ENCODE data around the gene CFAP77.
"Not testable (repeated sequence)": the region's sequence is repeated elsewhere in the genome, so short reads cannot be mapped to it uniquely, and the experiment has no call there.

CFAP77 gene

GRCh38 chr9:132409828-132410528 is at the start of gene CFAP77:
CFAP77 (plus strand) TSS chr9:132410211; CDS start chr9:132410272, 61 bp downstream.
- peak; percentile 51 for DNase-seq

GRCh38 chr9:132364068-132364467 is 45.9 kb upstream of the CFAP77 start:
- no peak for DNase-seq

GRCh38 chr9:132365986-132366385 is 44.0 kb upstream of the CFAP77 start:
- no peak for DNase-seq

DNA sequence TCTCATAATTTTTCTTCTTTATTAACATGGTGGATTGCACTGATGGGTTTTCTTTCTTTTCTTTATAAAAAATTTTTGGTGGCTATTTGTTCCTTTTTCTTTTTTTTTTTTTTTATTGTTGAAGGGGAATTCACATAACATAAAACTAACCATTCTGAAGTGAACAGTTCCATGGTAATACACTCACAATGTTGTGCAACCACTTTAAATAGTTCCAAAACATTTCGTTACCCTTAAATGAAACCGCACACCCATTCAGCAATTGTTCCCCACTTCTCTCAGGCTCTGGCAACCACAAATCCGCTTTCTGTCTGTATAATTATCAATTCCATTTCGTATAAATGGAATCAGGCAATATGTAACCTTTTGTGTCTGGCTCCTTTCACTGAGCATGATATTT is 43.5 kb upstream of the CFAP77 start:
- no peak for DNase-seq

- DNase-seq: no peak
Measured at GRCh38 chr9:132367613-132368313, 42.2 kb upstream of the CFAP77 start.

- no peak for DNase-seq
Measured at GRCh38 chr9:132369421-132369820, 40.6 kb upstream of the CFAP77 start.

DNA sequence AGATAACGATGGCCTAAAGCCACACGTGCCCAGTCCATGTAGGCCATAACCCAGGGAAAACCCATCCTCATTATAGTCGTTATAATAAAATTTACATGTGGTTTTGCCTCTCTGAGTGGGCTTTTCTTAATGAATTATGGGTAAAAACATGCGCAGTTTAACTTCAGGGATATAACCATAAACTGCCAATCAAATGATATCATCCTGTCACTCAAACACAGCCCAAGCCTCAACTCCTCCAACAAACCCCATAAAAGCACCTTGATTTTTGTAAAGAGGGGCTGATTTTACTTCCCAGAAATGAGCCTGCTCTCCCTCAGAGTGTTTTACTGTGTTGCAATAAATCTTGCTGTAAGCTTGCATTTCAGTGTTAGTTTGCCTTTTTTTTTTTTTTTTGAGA is 39.4 kb upstream of the CFAP77 start:
- DNase-seq: no peak

DNA sequence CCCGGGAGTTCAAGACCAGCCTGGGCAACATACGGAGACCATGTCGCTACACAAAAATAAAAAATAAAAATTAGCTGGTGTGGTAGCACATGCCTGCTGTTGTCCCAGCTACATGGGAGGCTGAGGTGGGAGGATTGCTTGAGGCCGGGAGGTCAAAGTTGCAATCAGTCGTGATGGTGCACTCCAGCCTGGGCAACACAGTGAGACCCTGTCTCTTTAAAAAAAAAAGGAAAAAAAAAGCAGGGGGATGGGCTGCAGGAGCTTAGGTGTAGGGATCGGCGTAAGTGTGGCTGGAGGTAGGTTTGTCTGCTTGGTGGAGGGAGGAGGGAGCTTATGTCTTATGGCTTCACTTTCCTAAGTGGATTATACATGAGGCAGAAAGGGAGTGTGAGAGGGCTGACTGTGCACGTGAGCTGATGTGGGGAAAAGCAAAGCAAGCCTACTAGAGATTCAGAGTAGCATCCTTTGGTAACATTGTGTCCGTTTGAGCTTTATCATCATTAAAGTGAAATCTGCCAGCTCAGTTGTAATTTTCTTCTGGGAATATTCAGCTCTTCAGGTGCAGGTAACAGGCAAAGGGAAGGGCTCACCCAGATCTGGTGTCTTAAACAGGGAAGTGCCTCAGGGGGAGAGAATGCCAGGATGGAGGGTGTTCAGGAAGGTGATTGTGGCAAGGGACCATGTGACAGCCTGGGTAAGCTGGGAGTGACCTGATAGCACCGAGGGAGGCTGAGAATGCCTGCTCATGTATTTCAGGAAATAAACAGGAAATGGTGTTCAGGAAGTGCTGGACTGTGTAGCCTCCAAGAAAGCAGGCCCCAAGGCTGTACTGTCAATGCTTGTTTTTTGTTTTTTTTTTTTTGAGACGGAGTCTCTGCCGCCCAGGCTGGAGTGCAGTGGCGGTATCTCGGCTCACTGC is 37.6 kb upstream of the CFAP77 start:
- no peak for DNase-seq

- not testable (repeated sequence) for DNase-seq
Measured at GRCh38 chr9:132377769-132378168, 32.2 kb upstream of the CFAP77 start.

GRCh38 chr9:132378416-132378815 is 31.6 kb upstream of the CFAP77 start:
- not testable (repeated sequence) for DNase-seq

GRCh38 chr9:132381966-132382541 is 28.0 kb upstream of the CFAP77 start:
- no peak for DNase-seq

DNA sequence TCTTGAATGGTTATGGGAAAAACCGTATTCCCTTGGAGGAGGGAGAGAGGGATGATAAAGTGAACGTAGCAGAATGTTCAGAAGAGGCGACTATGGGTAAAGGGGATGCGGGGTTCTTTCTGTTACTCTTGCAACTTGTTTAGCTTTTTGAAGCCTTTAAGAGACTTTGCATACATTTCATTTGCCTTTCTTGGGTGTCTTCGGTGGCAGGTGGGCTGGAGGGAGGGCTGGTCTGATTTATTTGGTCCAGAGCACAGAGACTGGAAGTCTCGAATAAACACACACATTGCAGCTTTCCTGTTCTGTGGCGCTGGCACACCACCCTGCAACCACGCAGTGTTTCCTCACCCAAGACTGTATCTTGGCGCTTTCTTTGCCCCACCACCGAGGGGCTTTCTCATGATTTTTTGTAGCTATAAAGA is 26.5 kb upstream of the CFAP77 start:
- DNase-seq: no peak

GRCh38 chr9:132384376-132384775 is 25.6 kb upstream of the CFAP77 start:
- no peak for DNase-seq

- no peak for DNase-seq
Measured at GRCh38 chr9:132387133-132387532, 22.9 kb upstream of the CFAP77 start.

- DNase-seq: no peak
Measured at GRCh38 chr9:132390966-132391365, 19.0 kb upstream of the CFAP77 start.

GRCh38 chr9:132391449-132391848 is 18.6 kb upstream of the CFAP77 start:
- DNase-seq: no peak

DNA sequence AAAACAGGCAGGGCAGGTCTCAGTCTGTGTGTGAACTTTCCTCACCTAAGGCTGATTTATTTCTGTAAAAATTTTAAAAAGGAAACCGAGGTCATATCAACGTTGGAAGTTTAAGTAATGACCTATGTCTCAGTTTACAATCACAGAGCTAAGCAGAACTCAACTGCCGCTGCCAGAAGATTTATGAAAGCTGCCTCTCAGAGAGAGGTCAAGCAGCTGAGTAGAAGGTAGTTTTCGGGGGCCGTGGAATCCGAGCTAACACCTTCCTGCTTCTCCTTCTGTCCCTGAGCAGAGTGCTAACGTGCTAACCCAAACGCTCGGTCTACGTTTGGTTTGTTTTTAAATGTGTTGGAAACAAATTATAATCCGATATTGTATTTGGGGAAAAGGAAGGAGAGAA is 14.5 kb upstream of the CFAP77 start:
- no peak for DNase-seq

DNA sequence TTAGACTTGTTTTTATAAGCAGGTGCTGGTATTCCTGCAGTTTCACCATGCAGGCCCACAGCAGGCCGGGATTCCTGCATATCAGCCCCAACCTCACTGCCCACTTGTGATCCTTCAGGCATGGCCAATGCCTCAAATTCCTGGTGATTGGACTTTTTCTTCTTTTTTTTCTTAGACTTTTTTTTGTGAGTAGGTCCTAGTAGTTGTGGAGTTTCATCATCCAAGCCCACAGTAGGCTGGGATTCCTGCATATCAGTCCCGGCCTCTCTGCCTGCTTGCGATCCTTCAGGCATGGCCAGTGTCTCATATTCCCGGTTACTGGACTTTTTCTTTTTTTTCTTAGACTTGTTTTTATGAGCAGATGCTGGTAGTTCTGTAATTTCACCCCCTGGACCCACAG is 8.2 kb upstream of the CFAP77 start:
- DNase-seq: no peak

- no peak for DNase-seq
Measured at GRCh38 chr9:132404228-132404881, 5.7 kb upstream of the CFAP77 start.

GRCh38 chr9:132406554-132407122 is 3.4 kb upstream of the CFAP77 start, which contains the start of gene TTF1:
TTF1 (minus strand) TSS chr9:132406840; CDS start chr9:132402821, 4,019 bp downstream.
- DNase-seq: peak; percentile 82

DNA sequence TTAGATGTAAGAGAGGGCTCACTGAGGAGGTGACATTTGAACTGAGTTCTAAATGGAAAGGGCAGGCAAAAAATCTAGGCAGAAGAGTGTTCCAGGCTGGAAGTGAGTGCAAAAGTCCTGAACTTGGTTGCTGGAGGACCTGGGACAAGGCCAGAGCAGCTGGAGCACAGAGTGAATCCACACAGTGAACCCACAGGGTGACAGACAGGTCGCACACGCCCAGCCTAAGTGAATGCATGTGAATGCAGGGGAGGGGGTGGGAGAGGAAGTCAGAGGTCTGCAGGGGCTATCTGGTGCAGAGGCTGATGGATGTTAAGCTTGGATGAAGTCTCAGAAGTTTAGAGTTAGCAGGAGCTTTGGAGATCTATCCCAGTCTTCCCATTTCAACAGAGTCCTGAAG is 2.8 kb upstream of the CFAP77 start:
- DNase-seq: no peak

GRCh38 chr9:132408521-132408920 is 1.5 kb upstream of the CFAP77 start:
- no peak for DNase-seq

Data from NCI-H2227 treated with DMSO at 0.1 percent for 48 hours (cell line).